SU-DHL-6 (cell line): Measurements from ENCODE around the gene P3H1.

ENCODE experiments used
- H2AFZ ChIP-seq: fragments of 200-600 bp; sonication (generic); 2 replicates; pipeline ENCODE4 v1.6.1; 2014; ENCODE audit warnings: low read depth, mild to moderate bottlenecking, moderate library complexity, mixed read lengths, antibody characterized with exemption, low read length; ENCODE audit not compliant: severe bottlenecking
- H3F3A ChIP-seq: fragments of 200-600 bp; shearing (Covaris generic); 2 replicates; pipeline ENCODE4 v1.6.0; 2016; ENCODE audit warnings: antibody characterized with exemption, mild to moderate bottlenecking; ENCODE audit not compliant: insufficient read depth
- H3K27ac ChIP-seq: fragments of 200-600 bp; sonication (generic); 2 replicates; pipeline ENCODE4 v1.5.1; 2016; ENCODE audit warnings: low read depth, mild to moderate bottlenecking, low read length, moderate library complexity, mixed read lengths
- H3K27me3 ChIP-seq: fragments of 200-600 bp; sonication (generic), shearing (Covaris generic); 2 replicates; pipeline ENCODE4 v1.6.0; 2014; ENCODE audit warnings: mild to moderate bottlenecking, low read length
- H3K36me3 ChIP-seq: fragments of 200-600 bp; sonication (generic); 2 replicates; pipeline ENCODE4 v1.6.1; 2014; ENCODE audit warnings: mild to moderate bottlenecking, low read length, mixed read lengths
- H3K4me2 ChIP-seq: fragments of 300-600, 200-600 bp; shearing (Covaris generic), sonication (generic); 2 replicates; pipeline ENCODE4 v1.6.0; 2014; ENCODE audit warnings: low read length, low read depth, mild to moderate bottlenecking; ENCODE audit not compliant: poor library complexity, severe bottlenecking
- H3K4me3 ChIP-seq: fragments of 200-600 bp; sonication (generic); 2 replicates; pipeline ENCODE4 v1.5.1; 2014; ENCODE audit warnings: antibody characterized with exemption, low read length, mild to moderate bottlenecking, mixed read lengths; ENCODE audit not compliant: insufficient read depth, poor library complexity, severe bottlenecking
- H3K79me2 ChIP-seq: fragments of 200-600 bp; sonication (generic); 2 replicates; pipeline ENCODE4 v1.6.1; 2014; ENCODE audit warnings: mild to moderate bottlenecking, low read length, moderate library complexity; ENCODE audit not compliant: insufficient read depth
- H3K9ac ChIP-seq: fragments of 200-600 bp; sonication (generic); 2 replicates; pipeline ENCODE4 v1.7.0; 2014; ENCODE audit warnings: mild to moderate bottlenecking, low read length
- H3K9me2 ChIP-seq: fragments of 200-600 bp; sonication (generic); replicated peaks from 2 replicates; pipeline ENCODE4 v1.6.1; 2014; ENCODE audit warnings: low read length; ENCODE audit not compliant: insufficient read depth
- H3K9me3 ChIP-seq: fragments of 200-600 bp; sonication (generic); 2 replicates; pipeline ENCODE4 v1.6.1; 2014; ENCODE audit warnings: low read length, mixed read lengths; ENCODE audit not compliant: insufficient read depth
- H4K20me1 ChIP-seq: fragments of 200-600 bp; sonication (generic); 2 replicates; pipeline ENCODE4 v1.6.1; 2014; ENCODE audit warnings: low read depth, mild to moderate bottlenecking, antibody characterized with exemption, low read length, moderate library complexity, mixed read lengths
- CTCF ChIP-seq: fragments of 200-600 bp; sonication (generic); IDR thresholded peaks from one replicate; pipeline ENCODE4 v1.5.1; 2017; ENCODE audit warnings: antibody characterized with exemption, mild to moderate bottlenecking, low read length, moderate library complexity; ENCODE audit not compliant: insufficient read depth, poor library complexity, severe bottlenecking
- EZH2phosphoT487 ChIP-seq: fragments of 200-600 bp; sonication (generic), shearing (Covaris generic); conservative IDR thresholded peaks from 2 replicates; pipeline ENCODE4 v1.6.1; 2018; ENCODE audit warnings: mild to moderate bottlenecking, antibody characterized with exemption, low read length, moderate library complexity, mixed read lengths

P3H1 gene

GRCh38 chr1:42769811-42770210 lies 3.0 kb upstream of the P3H1 start:
- Histone ChIP-seq H2AFZ (no peak overlapping the region), H3K4me2 (no peak overlapping the region), H3K27me3 (no peaks in the 10 kb centered on the region), H3K9me3 (no peaks in the 10 kb centered on the region), H3K4me3 (no peak overlapping the region), H3K36me3 (no peaks in the 10 kb centered on the region; the same call in 1 of the 2 replicates), H3K79me2 (peaks cover 55% of the 10 kb centered on the region), H3K9me2 (no peaks in the 10 kb centered on the region), H3F3A (no peaks in the 10 kb centered on the region), H3K9ac (no peak overlapping the region), H4K20me1 (peaks cover 4% of the 10 kb centered on the region; the same call in 1 of the 2 replicates), H3K27ac (no peak overlapping the region)
- TF ChIP-seq EZH2phosphoT487 (no peak), CTCF (no peak)

- H3K9ac ChIP-seq, result peak overlapping the region; percentile 88
- no peak for TF ChIP-seq CTCF
- no peak overlapping the region for H3K27ac ChIP-seq
- H3K4me3 ChIP-seq, result peak overlapping the region; percentile 69
- H4K20me1 ChIP-seq, result peaks cover 4% of the 10 kb centered on the region; the same call in 1 of the 2 replicates
- H3F3A ChIP-seq, result no peaks in the 10 kb centered on the region
- H3K36me3 ChIP-seq, result no peaks in the 10 kb centered on the region
- no peaks in the 10 kb centered on the region for H3K27me3 ChIP-seq
- no peaks in the 10 kb centered on the region for H3K9me3 ChIP-seq
- H3K9me2 ChIP-seq, result no peaks in the 10 kb centered on the region
- peak overlapping the region; percentile 90 for H3K4me2 ChIP-seq
- peaks cover 61% of the 10 kb centered on the region for H3K79me2 ChIP-seq
- no peak overlapping the region for H2AFZ ChIP-seq
These were observed 1.3 kb upstream of the P3H1 start for GRCh38 chr1:42768172-42768571.

- H3K9ac ChIP-seq, result peak overlapping the region; percentile 88
- H3K4me3 ChIP-seq, result peak overlapping the region; percentile 69
- peak overlapping the region; percentile 55 for H3K27ac ChIP-seq
- no peaks in the 10 kb centered on the region for H3K9me3 ChIP-seq
- no peaks in the 10 kb centered on the region for H3F3A ChIP-seq
- peaks cover 61% of the 10 kb centered on the region for H3K79me2 ChIP-seq
- H3K27me3 ChIP-seq, result no peaks in the 10 kb centered on the region
- TF ChIP-seq EZH2phosphoT487 (no peak), CTCF (no peak)
- H3K36me3 ChIP-seq, result no peaks in the 10 kb centered on the region
- peak overlapping the region; percentile 81 for H2AFZ ChIP-seq
- no peaks in the 10 kb centered on the region for H3K9me2 ChIP-seq
- peak overlapping the region; percentile 90 for H3K4me2 ChIP-seq
- peaks cover 4% of the 10 kb centered on the region; the same call in 1 of the 2 replicates for H4K20me1 ChIP-seq
These were observed 727 bp upstream of the P3H1 start for GRCh38 chr1:42767510-42768000.
